Type B pancreatic cell (in vitro differentiated cells): Measurements from ENCODE around the gene ULK4. TPM values are rescaled to one million over a fixed set of nuclear protein-coding genes. Genes with fewer than 3 reads are reported as not detected.

Source experiments
- DNase-seq: peaks from one replicate; pipeline ENCODE4 v3.0.0; 2021; ENCODE audit warnings: mixed read lengths; ENCODE audit not compliant: unreplicated experiment; ENCODE audit errors: extremely low spot score
- H3K27ac Mint-ChIP-seq: 2 replicates; pipeline ENCODE4 v1.8.0; 2021; ENCODE audit warnings: mild to moderate bottlenecking, mixed read lengths
- H3K27me3 Mint-ChIP-seq: 2 replicates; pipeline ENCODE4 v1.8.0; 2021; ENCODE audit warnings: mixed read lengths
- H3K36me3 Mint-ChIP-seq: 2 replicates; pipeline ENCODE4 v1.8.0; 2021; ENCODE audit warnings: mixed read lengths
- H3K4me1 Mint-ChIP-seq: one replicate; pipeline ENCODE4 v1.8.0; 2021; ENCODE audit warnings: mixed read lengths; ENCODE audit not compliant: unreplicated experiment
- H3K4me3 Mint-ChIP-seq: 2 replicates; pipeline ENCODE4 v1.8.0; 2021; ENCODE audit warnings: mild to moderate bottlenecking, mixed read lengths
- H3K9me3 Mint-ChIP-seq: 2 replicates; pipeline ENCODE4 v1.8.0; 2021; ENCODE audit warnings: mixed read lengths
- total RNA-seq: library from RNA; stranded (reverse); gene quantifications from 2 replicates; pipeline ENCODE4 v1.2.1, GENCODE V29; 2021; ENCODE audit warnings: low replicate concordance
- TF ChIP-seq, protein P1 (sequence below): fragments of 200-600 bp; sonication (generic); conservative IDR thresholded peaks from 2 replicates; pipeline ENCODE4 v1.5.0; 2021; ENCODE audit warnings: antibody characterized with exemption, mild to moderate bottlenecking

Gene ULK4
- total RNA-seq, 1 donor from 2014 or later = 10.7 TPM

DNA sequence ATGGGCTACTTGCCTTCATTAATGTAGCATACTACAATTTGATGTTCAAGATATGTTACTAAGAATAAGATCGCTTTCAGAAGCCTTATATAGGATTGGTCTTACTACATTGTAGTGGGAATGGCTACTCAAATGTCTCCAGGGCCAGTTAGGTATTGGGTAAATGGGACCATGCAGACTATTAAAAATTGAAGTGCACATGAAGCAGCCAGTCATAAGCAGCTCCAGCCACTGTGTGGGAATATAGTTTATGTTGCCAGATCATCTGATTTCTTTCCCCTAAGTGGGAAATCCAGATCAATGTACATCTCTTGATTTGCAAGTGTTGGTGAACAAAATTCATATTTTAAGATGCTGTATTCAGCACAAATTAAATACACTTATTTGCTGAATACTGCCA, 757.5 kb downstream of the ULK4 start:
- peak overlapping the region; percentile 54 for H3K4me3 Mint-ChIP-seq
- no peak for DNase-seq
- peaks cover 20% of the 10 kb centered on the region for H3K36me3 Mint-ChIP-seq
- TF ChIP-seq, protein P1, sequence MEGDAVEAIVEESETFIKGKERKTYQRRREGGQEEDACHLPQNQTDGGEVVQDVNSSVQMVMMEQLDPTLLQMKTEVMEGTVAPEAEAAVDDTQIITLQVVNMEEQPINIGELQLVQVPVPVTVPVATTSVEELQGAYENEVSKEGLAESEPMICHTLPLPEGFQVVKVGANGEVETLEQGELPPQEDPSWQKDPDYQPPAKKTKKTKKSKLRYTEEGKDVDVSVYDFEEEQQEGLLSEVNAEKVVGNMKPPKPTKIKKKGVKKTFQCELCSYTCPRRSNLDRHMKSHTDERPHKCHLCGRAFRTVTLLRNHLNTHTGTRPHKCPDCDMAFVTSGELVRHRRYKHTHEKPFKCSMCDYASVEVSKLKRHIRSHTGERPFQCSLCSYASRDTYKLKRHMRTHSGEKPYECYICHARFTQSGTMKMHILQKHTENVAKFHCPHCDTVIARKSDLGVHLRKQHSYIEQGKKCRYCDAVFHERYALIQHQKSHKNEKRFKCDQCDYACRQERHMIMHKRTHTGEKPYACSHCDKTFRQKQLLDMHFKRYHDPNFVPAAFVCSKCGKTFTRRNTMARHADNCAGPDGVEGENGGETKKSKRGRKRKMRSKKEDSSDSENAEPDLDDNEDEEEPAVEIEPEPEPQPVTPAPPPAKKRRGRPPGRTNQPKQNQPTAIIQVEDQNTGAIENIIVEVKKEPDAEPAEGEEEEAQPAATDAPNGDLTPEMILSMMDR = no peak
- H3K27ac Mint-ChIP-seq = no peak overlapping the region
- H3K9me3 Mint-ChIP-seq = peaks cover 12% of the 10 kb centered on the region
- peaks cover 64% of the 10 kb centered on the region for H3K4me1 Mint-ChIP-seq
- H3K27me3 Mint-ChIP-seq = no peaks in the 10 kb centered on the region

GRCh38 chr3:41202834-41203345, 759.0 kb downstream of the ULK4 start:
- Mint-ChIP-seq H3K4me1 (peaks cover 51% of the 10 kb centered on the region), H3K9me3 (no peaks in the 10 kb centered on the region), H3K27me3 (no peaks in the 10 kb centered on the region), H3K27ac (peak overlapping the region; percentile 87), H3K4me3 (peak overlapping the region; percentile 99), H3K36me3 (peaks cover 7% of the 10 kb centered on the region)
- TF ChIP-seq, protein P1 = peak; percentile 69
- DNase-seq = no peak

GRCh38 chr3:41202075-41202833, 759.6 kb downstream of the ULK4 start:
- H3K27me3 Mint-ChIP-seq = no peaks in the 10 kb centered on the region
- TF ChIP-seq, protein P1 = no peak
- peak overlapping the region; percentile 99 for H3K4me3 Mint-ChIP-seq
- peaks cover 45% of the 10 kb centered on the region for H3K4me1 Mint-ChIP-seq
- peaks cover 4% of the 10 kb centered on the region for H3K36me3 Mint-ChIP-seq
- no peak for DNase-seq
- H3K27ac Mint-ChIP-seq = peak overlapping the region; percentile 87
- H3K9me3 Mint-ChIP-seq = no peaks in the 10 kb centered on the region

DNA sequence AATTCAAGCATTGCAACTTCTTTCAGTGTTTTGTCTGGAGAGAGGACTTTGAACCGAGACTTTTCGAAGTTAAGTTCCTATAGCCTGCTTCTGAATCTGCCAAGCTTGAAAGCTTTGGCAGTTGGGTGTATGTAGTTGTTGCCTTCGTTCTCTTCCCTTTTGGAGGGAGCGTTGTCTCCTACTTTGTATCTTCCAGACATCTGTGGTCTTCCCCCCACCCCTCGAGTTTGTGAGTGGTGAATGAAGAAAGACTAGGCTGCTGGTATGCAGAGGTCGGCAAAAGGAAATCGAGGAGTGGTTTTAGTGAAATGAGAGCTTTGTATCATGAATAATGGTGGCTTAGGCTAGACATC, 761.3 kb downstream of the ULK4 start:
- no peak for DNase-seq
- peaks cover 30% of the 10 kb centered on the region for H3K4me1 Mint-ChIP-seq
- peak overlapping the region; percentile 87 for H3K27ac Mint-ChIP-seq
- H3K9me3 Mint-ChIP-seq = no peaks in the 10 kb centered on the region
- peak overlapping the region; percentile 99 for H3K4me3 Mint-ChIP-seq
- H3K27me3 Mint-ChIP-seq = no peaks in the 10 kb centered on the region
- TF ChIP-seq, protein P1 = no peak
- H3K36me3 Mint-ChIP-seq = peaks cover 4% of the 10 kb centered on the region

DNA sequence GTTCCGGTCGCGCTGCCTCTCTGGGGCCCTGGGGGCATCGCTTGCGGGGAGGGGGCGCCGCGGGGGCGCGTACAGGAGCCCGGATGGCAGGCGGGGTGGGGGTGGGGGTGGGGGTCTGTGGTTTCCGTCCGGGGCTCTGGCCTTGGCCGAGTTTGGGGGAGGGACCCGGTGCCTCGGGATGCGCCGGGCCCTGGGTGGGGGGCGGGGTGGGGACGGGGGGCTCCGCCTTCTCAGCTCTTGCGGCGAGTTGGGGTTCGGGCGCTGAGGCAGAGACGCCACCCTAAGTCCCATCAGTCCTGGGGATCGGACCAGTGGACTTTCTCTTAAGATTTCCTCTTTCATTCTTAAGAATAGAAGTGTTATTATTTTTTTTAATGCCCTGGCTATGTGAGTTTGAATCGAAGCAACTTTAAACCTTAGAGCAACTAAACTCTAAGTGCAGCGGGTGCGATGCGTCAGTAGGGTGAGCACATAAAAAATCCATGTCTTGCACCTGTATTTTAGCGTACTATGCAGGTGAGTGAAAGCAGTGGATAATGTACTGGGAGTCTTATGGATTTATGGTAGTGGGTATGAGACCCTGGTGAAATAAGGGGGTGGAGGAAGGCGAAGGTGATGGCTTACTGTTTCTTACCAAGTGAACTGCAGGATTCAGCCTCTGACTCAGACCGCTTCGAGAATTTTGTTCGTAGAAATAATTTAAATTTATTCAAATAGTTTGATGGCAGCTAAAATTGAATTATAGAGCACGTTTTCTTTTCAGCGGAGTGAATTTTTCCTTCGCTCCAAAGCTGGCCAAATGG, 761.8 kb downstream of the ULK4 start:
- no peaks in the 10 kb centered on the region for H3K27me3 Mint-ChIP-seq
- H3K27ac Mint-ChIP-seq = peak overlapping the region; percentile 87
- DNase-seq = no peak
- H3K4me1 Mint-ChIP-seq = peaks cover 28% of the 10 kb centered on the region
- no peaks in the 10 kb centered on the region for H3K9me3 Mint-ChIP-seq
- H3K4me3 Mint-ChIP-seq = peak overlapping the region; percentile 99
- peaks cover 4% of the 10 kb centered on the region for H3K36me3 Mint-ChIP-seq
- TF ChIP-seq, protein P1 = no peak
